H4 (cell line): ENCODE data around the gene SLC26A8. TPM values are rescaled to one million over a fixed set of nuclear protein-coding genes. Genes with fewer than 3 reads are reported as not detected.
"Not testable (repeated sequence)": the region's sequence is repeated elsewhere in the genome, so short reads cannot be mapped to it uniquely, and the experiment has no call there.

Source experiments
- DNase-seq: peaks from one replicate; pipeline ENCODE4 v3.0.0-alpha.2; 2015; ENCODE audit warnings: low spot score
- total RNA-seq: library from RNA; depleted of rRNA; stranded (reverse); fragments of >200 nt; shearing (Covaris generic); gene quantifications from 2 replicates; pipeline ENCODE4 v1.2.3, GENCODE V29; 2014

SLC26A8 gene
- total RNA-seq, 1 experiment from 2014 or later, result not detected

DNA sequence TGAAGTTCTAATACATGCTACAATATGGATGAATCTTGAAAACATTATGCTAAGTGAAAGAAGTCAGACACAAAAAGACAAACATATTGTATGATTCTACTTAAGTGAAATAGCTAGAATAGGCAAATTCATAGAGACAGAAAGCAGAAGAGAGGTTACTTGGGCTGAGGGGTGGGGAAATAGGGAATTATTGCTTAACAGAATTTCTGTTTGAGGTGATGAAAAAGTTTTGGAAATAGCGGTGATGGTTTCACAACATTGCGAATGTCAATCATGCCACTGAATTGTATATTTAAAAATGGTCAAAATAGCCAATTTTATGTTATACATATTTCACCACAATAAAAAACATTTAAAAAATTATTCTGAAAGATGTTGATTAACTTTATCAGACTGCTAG, 6.1 kb downstream of the SLC26A8 start:
- no peak for DNase-seq

DNA sequence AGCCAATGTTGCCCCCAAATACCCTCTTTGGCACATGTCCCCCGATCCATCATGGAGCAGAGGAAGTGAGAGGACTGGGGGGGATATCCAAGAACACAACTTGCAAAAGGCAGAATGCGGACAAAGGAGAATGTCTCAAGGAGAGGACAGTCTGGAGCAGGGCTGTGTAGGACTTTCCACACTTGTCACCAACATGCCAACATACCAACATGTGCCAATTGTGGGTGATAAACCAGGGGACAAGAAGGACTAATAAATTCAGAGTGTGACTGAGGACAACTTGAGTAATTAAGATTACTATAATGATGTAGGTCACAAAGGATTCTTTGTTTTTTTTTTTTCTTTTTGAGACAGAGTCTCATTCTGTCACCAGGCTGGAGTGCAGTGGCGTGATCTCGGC, 8.8 kb downstream of the SLC26A8 start:
- DNase-seq, result no peak

DNA sequence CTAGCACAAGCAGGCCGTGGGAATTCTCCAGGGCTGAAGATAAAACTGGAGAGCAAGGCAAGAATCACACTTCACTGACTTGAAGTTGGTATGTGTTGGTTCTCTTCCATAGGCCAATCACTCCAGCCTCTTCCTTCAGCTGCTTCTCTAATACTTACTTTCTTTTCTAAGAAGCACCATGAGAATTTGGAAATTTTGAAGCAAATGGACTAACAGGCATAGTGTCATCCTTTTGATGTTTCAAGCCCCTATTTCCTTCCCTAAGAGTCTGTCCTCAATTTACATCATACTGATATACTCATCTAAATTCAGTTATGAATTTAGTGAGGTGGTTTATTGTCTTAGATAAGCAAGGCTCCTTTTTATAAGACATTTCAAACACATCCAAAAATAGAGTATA, 24.0 kb downstream of the SLC26A8 start:
- no peak for DNase-seq

- DNase-seq, result no peak
These were observed 31.3 kb downstream of the SLC26A8 start for GRCh38 chr6:35993150-35993549.

DNA sequence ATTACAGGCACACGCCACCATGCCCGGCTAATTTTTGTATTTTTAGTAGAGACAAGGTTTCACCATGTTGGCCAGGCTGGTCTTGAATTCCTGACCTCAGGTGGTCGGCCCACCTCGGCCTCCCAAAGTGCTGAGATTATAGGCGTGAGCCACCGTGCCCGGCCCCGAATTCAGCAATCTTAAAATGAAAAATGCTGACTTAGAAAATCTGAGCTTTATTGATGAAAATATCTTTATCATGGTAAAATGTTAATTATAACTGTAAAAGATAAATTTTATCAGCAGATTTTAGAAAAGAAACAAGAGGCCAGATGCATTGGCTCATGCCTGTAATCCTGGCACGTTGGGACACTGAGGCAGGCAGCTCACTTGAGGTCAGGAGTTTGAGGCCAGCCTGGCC, 36.4 kb downstream of the SLC26A8 start:
- DNase-seq, result not testable (repeated sequence)

- DNase-seq, result no peak
These were observed 39.7 kb downstream of the SLC26A8 start for GRCh38 chr6:35984701-35985100.

DNA sequence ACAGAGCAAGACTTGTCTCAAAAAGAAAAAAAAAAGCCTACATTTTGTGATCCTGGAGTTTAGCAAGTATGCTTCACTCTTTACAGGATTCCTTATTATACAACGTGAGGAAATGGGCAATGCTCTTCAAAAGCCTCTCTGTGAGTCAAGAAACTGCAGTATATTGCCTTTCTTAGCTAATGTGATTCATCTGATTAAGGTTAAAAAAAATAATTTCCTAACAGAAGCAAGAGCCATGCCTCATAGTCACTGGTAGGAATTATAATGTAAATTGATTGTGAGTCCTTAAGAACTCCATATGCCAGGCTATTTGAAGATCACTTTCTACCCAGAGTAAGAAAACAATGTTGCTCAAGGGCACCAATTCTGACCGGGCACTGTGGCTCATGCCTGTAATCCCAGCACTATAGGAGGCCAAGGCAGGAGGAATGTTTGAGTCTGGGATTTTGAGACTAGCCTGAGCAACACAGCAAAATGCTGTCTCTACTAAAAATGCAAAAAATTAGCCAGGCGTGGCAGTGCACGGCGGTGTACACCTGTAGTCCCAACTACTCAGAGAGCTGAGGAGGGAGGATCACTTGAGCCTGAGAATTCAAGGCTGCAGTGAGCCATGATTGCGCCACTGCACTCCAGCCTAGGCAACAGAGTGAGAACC, 43.3 kb downstream of the SLC26A8 start:
- DNase-seq, result no peak

- not testable (repeated sequence) for DNase-seq
These were observed 44.3 kb downstream of the SLC26A8 start for GRCh38 chr6:35980126-35980525.

DNA sequence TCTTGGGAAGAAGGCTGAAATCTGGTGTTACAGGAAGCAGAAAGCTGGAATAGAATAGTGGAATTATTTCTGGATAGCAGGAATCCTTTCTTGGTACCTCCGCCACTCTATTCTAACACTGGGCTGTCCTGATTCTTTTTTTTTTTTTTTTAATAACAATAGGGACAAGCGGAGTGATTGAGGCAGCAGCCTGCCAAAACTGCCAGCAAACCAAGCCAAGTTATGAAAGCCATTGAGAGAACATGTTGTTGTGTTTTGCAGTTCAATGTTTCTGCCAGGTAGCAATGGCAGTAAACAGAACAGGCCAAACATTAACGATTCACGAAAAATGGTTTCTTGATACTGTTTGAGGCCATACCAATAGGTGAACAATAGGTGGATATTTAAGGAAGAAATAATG, 47.1 kb downstream of the SLC26A8 start:
- DNase-seq, result no peak

DNA sequence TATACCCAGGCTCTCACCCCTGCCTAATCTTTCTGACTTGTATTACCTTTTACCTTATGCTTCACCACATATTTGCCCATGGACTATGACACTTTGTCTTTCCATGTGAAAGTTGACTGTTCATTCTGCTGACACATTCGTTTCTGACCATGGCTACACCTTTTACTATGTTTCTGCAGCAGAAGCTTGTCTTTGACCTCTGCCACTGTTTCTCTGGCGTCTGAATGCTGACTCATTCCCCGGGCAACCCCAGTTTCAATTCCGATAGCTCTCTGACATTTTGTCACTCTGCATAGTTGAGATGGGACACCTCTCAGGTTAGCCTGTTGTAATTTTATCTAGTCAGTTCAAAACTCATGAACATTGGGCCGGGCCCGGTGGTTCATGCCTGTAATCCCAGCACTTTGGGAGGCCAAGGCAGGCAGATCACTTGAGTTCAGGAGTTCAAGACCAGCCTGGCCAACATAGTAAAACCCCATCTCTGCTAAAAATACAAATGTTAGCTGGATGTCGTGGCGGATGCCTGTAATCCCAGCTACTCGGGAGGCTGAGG, 50.7 kb downstream of the SLC26A8 start:
- peak; percentile 40 for DNase-seq

GRCh38 chr6:35972471-35973367, 51.7 kb downstream of the SLC26A8 start:
- no peak for DNase-seq

DNA sequence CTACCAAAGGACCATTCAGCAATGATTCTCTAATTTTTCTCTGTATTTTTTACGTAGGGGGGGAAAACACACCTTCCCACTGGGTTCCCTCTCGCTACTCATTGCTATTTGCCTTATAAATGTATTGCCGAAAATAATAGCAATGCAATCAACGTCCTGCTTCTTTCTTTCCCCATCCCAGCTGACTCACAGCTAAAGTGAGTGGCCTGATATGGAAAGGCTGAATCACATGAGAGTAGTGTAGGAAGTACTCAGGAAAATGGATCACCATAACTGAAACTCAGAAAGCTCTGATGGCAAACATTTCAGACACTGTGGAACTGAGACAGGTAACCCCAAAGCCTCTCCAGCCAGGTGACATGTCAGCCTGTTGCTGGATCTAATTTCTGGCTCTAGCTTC, 54.3 kb downstream of the SLC26A8 start:
- DNase-seq, result peak; percentile 11

DNA sequence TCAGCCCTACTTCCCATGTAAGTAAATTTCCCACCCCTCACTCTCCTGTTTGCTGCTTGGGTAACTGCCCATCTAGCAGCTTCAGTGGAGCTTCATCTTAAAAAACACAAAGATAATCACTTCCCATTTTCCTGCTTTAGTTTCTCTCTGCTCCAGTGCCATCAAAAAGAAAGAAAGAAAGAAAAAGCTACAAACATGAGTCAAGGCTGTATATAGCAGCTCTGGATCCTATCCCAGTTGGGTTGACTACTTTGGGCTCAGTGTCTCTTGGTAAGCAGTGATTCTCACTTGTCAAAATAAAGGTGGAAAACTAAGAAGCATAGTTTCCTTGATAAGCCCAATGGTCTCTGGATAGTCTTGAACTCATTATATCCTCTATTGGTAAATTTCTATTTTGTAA, 54.8 kb downstream of the SLC26A8 start:
- no peak for DNase-seq

DNA sequence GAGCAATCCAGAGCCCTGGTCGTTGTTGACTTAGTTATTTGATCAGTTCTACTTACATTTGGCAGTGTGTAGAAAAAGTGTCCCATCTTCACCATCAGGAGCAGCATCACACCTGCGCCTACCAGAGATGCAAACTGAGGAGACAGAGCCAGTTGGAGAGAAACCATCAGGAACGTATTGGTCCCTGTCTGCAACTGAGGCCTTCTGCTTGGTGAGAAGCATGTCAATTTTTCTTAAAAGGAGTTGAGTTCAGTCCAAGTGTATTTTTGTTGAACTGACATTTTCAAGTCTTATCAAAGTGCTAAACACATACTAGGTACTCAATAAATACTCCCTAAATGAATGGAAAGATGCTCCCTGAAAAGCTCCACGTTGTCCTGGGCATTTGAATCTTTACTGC, 55.6 kb downstream of the SLC26A8 start:
- no peak for DNase-seq

- no peak for DNase-seq
These were observed 57.2 kb downstream of the SLC26A8 start for GRCh38 chr6:35967076-35967774.

DNA sequence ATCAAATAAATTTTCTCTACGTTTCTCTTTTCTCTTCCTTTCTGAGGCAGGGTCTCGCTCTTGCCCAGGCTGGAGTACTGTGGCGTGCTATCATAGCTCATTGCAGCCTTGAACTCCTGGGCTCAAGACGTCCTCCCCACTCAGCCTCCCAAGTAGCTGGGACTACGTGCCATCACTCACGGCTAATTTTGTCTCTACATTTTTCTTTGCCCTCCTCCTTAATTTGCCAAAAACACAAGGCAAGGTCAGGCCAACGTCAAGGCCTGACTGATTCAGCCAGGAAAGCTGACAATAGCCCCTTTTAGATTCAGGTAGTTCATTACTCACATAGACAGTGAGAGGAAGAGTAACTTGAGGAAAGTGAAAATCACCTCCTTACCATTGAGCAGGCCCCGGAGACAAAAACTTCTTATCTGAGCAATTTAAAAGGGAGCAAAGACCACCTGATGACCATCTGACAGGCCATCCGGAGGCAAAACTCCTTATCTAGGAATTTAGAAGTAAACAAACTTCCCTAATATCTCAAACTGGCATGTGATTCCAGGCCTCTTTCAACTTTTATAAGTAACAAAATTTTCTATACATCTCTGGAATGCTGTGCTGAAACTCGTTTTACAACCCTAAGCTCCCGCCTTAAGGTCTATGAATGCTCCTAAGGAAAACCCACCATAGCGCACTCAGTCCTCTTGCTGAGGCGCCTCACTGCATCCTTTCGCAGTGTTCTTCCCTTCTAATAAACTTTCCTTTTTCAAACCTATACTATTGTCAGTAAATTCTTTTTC, 61.5 kb downstream of the SLC26A8 start:
- DNase-seq, result no peak

- DNase-seq, result no peak
These were observed 64.3 kb downstream of the SLC26A8 start for GRCh38 chr6:35960187-35960586.

- DNase-seq, result no peak
These were observed 68.5 kb downstream of the SLC26A8 start for GRCh38 chr6:35955970-35956369.

DNA sequence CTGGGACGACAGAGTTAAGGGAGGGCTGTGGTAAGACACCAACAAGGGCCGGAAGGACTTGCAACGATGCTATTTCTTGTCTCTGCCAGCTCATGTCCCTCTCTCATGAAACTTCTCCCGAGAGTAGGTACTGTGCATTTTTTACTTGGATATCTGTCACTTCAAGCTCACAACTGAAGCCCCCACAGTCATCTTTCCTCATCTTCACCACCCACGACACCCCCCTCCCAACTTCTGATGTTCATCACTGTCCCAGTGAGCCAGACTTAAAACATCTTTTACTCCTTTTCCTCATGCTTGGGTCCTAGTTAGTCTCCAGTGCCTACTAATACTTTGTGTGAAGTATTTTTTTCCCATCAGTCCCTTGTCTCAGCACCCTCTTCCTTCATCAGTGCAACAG, 68.9 kb downstream of the SLC26A8 start:
- DNase-seq, result no peak

DNA sequence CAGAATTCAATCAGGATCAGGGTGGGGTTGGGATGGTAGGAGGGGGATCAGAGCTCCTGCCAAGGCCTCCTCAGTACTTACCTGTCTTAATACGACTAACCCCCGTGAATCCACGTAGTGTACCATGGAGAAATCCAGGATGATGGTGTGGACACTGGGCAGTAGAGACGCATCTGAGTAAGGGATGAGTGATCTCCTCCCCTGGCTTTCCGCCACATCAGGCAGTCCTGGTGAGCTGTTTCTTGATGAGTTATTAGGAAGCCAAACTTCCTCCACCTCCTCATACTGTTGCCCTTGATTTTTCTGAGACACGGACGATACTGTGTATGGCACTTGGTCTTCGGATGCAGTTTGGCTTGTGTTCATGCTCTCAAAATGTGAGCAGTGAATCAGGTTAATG, 69.4 kb downstream of the SLC26A8 start:
- no peak for DNase-seq

- no peak for DNase-seq
These were observed 70.1 kb downstream of the SLC26A8 start for GRCh38 chr6:35954333-35954732.

GRCh38 chr6:35948725-35949124, 75.7 kb downstream of the SLC26A8 start:
- peak; percentile 39 for DNase-seq
